Fibroblast of pulmonary artery (primary cell): Measurements from ENCODE around the gene TMEM107.

Source experiments
- DNase-seq: peaks from one replicate; pipeline ENCODE4 v3.0.0-alpha.2; 2010; ENCODE audit warnings: low read depth
- H3K4me3 ChIP-seq: replicated peaks from 2 replicates; pipeline ENCODE4 v1.5.1; 2011; ENCODE audit warnings: low read depth, mild to moderate bottlenecking, control low read depth, low read length, moderate library complexity
- CTCF ChIP-seq: IDR thresholded peaks from 2 replicates; pipeline ENCODE4 v1.5.1; 2011; ENCODE audit warnings: mild to moderate bottlenecking, control low read depth, low read length, inconsistent platforms; ENCODE audit errors: missing control alignments

The TMEM107 gene

GRCh38 chr17:8176197-8176940 is at the start of gene TMEM107:
TSS of gene TMEM107 (minus strand) at chr17:8176380. CDS start at chr17:8176286, 94 bp downstream.
- DNase-seq: peak; percentile 80
- H3K4me3 ChIP-seq: peak within 1 kb of the TSS; percentile 75
- TF ChIP-seq CTCF: no peak

- no peak for DNase-seq
- no peak overlapping the region for H3K4me3 ChIP-seq
- TF ChIP-seq CTCF: no peak
These were observed 49.0 kb upstream of the TMEM107 start for GRCh38 chr17:8224891-8225812.

- peak overlapping the region; percentile 78 for H3K4me3 ChIP-seq
- peak; percentile 42 for DNase-seq
- TF ChIP-seq CTCF: peak; percentile 5
These were observed 47.4 kb upstream of the TMEM107 start for GRCh38 chr17:8223356-8224126.

- no peak for TF ChIP-seq CTCF
- peak; percentile 97 for DNase-seq
- peak overlapping the region; percentile 78 for H3K4me3 ChIP-seq
These were observed 46.6 kb upstream of the TMEM107 start for GRCh38 chr17:8222630-8223355.

GRCh38 chr17:8222380-8222629 is 46.1 kb upstream of the TMEM107 start:
- no peak for TF ChIP-seq CTCF
- DNase-seq: no peak
- peak overlapping the region; percentile 78 for H3K4me3 ChIP-seq

GRCh38 chr17:8221663-8222379 is 45.6 kb upstream of the TMEM107 start:
- no peak for TF ChIP-seq CTCF

More at GRCh38 chr17:8221663-8222379, 45.6 kb upstream of the TMEM107 start:
- peak; percentile 91 for DNase-seq
- peak overlapping the region; percentile 78 for H3K4me3 ChIP-seq
